ENCODE measurements around the gene SORBS2. TPM values are rescaled to one million over a fixed set of nuclear protein-coding genes. Genes with fewer than 3 reads are reported as not detected.

SORBS2 gene
- total RNA-seq, 3 donors from 2014 or later, result 44.9 to 416 (median 53.7) TPM

DNA sequence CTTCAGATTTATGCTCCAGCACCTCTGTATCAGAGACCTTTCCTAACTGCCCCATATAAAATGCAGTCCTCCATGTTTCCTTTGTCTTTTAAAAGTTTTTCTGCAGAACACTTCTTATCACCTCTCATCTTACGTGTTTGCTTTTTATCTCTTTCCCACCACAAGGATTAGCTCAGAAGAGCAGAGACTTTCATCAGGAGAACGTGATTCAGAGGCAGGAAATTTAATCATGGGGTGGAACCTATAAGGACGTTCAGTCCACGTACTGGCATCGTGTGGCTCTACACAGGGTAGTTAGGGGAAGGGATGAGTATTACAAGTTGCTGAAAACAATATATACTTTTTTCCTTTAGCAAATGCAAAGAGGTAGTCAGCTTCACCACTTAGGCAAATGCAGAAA lies 98.7 kb downstream of the SORBS2 start:
- TF ChIP-seq, protein P1, sequence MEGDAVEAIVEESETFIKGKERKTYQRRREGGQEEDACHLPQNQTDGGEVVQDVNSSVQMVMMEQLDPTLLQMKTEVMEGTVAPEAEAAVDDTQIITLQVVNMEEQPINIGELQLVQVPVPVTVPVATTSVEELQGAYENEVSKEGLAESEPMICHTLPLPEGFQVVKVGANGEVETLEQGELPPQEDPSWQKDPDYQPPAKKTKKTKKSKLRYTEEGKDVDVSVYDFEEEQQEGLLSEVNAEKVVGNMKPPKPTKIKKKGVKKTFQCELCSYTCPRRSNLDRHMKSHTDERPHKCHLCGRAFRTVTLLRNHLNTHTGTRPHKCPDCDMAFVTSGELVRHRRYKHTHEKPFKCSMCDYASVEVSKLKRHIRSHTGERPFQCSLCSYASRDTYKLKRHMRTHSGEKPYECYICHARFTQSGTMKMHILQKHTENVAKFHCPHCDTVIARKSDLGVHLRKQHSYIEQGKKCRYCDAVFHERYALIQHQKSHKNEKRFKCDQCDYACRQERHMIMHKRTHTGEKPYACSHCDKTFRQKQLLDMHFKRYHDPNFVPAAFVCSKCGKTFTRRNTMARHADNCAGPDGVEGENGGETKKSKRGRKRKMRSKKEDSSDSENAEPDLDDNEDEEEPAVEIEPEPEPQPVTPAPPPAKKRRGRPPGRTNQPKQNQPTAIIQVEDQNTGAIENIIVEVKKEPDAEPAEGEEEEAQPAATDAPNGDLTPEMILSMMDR (IDR thresholded peaks at IDR 0.05), result no peak
- Histone ChIP-seq H3K4me3 (no peak overlapping the region), H3K36me3 (ENCODE audit: low read depth) (no peaks in the 10 kb centered on the region), H3K4me1 (ENCODE audit: low read depth) (no peaks in the 10 kb centered on the region), H3K9me3 (no peaks in the 10 kb centered on the region)
- ATAC-seq, result peak; percentile 33
- DNase-seq, result no peak
- intact Hi-C loops (cut with DNase I, micrococcal nuclease), result no loop called here

DNA sequence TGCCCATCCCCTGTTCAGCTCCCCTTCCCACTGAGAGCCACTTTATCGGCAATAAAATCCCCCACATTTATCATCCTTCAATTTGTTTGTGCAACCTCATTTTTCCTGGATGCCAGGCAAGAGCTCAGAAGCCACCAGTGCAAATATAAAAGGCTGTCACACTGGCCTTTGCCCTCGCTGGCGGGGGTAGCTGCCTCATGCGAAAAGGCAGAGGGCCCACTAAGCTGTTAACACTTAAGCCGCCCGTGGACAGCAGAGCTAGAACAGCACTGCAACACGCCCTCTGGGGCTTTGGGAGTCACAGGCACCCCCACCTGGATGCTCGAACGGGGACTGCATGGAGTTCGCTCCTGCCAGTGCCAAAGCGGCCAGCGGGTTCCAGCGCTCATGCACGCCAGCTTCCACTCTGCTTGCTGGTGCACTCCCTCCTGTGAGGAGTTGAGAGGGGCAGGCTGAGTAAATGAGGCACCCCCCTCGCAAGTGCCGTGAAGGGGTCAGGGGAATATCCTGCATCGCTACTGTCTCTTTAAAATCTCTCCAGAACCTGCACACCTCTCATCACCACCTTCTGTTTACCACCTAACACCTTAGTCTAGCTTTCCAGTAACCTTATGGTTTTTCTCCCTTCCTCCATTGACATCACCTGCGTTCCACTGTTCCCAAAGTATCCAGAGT lies 99.5 kb downstream of the SORBS2 start:
- no peaks in the 10 kb centered on the region for H3K36me3 ChIP-seq (ENCODE audit: low read depth)
- ATAC-seq, result no peak
- no peaks in the 10 kb centered on the region for H3K9me3 ChIP-seq
- no peak overlapping the region for H3K4me3 ChIP-seq
- TF ChIP-seq, protein P1 (IDR thresholded peaks at IDR 0.05), result no peak
- intact Hi-C loops (cut with DNase I, micrococcal nuclease), result no loop called here
- H3K4me1 ChIP-seq (ENCODE audit: low read depth), result no peaks in the 10 kb centered on the region
- DNase-seq, result no peak

DNA sequence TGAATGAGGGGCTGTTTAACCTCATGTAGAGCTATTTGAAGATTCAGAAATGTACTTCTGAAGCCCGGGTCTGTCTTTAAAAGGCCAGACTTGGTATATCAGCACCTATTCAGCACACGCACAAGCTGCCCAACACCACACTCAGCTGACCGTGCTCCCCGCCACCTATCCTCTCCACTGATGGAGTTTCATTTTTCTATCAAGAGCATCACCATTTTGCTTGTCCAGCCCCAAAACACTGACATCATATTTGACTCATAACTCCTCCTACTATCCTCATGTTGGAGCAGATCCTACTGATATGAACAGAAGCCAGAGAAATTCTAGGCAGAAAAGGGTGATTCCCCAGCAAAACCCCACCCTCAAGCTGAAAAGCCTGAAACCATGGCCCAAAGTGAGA lies 100.3 kb downstream of the SORBS2 start:
- intact Hi-C loops (cut with DNase I, micrococcal nuclease), result no loop called here
- TF ChIP-seq, protein P1 (IDR thresholded peaks at IDR 0.05), result no peak
- DNase-seq (no peak), ATAC-seq (no peak)
- Histone ChIP-seq H3K9me3 (no peaks in the 10 kb centered on the region), H3K4me3 (no peak overlapping the region), H3K36me3 (ENCODE audit: low read depth) (no peaks in the 10 kb centered on the region), H3K4me1 (ENCODE audit: low read depth) (no peaks in the 10 kb centered on the region)

DNA sequence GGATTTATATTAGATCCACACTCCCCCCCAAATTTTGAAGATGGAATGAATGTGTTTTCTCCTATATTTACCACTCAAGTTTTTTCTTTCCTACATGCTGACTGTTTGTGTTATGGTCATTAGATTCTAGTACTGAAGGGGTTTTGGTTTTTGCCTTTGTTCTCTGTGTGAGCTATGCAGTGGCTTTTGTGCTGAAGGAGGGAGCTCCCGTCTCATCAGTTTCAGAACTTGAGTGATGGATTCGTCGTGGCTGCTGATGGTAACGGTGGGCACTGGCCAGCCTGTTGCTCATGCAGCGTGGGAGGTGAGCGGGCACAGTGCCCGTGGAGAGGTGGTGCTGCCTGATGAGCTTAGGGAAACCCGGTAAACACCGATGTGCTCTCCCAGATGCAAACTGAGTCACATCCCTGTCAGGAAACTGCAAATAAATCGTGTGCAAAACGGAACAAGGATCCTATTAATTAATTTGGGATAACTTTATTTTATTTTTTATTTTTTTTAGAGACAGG lies 101.5 kb downstream of the SORBS2 start:
- ATAC-seq (no peak), DNase-seq (no peak)
- H3K9me3 ChIP-seq, result no peaks in the 10 kb centered on the region
- TF ChIP-seq, protein P1 (IDR thresholded peaks at IDR 0.05), result no peak
- intact Hi-C loops (cut with DNase I, micrococcal nuclease), result no loop called here
- H3K4me1 ChIP-seq (ENCODE audit: low read depth), result no peaks in the 10 kb centered on the region
- H3K36me3 ChIP-seq (ENCODE audit: low read depth), result no peaks in the 10 kb centered on the region
- no peak overlapping the region for H3K4me3 ChIP-seq

DNA sequence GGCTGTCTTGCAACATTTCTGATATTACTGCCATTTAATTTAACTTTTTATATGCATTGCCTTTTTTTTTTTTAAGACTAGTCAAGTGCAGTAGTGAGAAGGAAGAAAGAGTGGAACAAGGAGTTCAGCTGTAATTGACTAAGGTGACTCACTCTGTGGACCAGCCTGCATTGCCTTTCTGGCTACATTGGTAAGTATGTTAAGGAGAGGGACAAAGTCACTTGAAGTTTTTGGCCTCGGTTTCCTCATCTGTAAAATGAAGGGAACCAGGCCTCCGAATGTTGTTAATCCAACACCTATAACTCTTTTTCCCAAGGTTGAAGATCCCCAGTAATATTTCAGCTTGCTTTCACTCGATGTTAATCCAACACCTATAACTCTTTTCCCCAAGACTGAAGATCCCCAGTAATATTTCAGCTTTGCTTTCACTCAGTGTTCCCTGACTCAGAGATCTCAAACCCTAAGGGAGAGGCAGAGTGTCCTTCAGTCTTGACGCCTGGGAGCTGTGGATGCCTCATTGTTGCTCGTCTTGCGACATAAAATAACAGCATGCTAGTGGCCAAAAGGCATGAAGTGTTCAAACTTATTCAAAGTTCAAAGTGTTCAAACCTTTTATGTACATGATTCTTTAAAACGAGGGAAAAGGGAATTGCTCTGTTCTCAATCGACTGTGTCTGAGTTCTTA lies 102.0 kb downstream of the SORBS2 start:
- no peak for DNase-seq
- no peaks in the 10 kb centered on the region for H3K9me3 ChIP-seq
- no peaks in the 10 kb centered on the region for H3K36me3 ChIP-seq (ENCODE audit: low read depth)
- no peak overlapping the region for H3K4me3 ChIP-seq
- peak; percentile 70 for ATAC-seq
- intact Hi-C loops (cut with DNase I, micrococcal nuclease), result no loop called here
- TF ChIP-seq, protein P1 (IDR thresholded peaks at IDR 0.05), result no peak
- H3K4me1 ChIP-seq (ENCODE audit: low read depth), result no peaks in the 10 kb centered on the region

All from mucosa of descending colon (tissue), 3 donors.